ENCODE results near the gene PIK3CG.
A peak's percentile ranks its signal among the peaks of the same experiment; 100 is the strongest.
"Not testable (repeated sequence)": the region's sequence is repeated elsewhere in the genome, so short reads cannot be mapped to it uniquely, and the experiment has no call there.

The PIK3CG gene

GRCh38 chr7:106865130-106866041 is at the start of gene PIK3CG:
Gene PIK3CG (plus strand): TSS chr7:106865282. CDS start chr7:106867562, 2,280 bp downstream.
- no peak for DNase-seq

GRCh38 chr7:106817098-106817497 is 48.0 kb upstream of the PIK3CG start:
- no peak for DNase-seq

GRCh38 chr7:106818736-106819135 is 46.3 kb upstream of the PIK3CG start:
- DNase-seq, result no peak

GRCh38 chr7:106819546-106819945 is 45.5 kb upstream of the PIK3CG start:
- DNase-seq, result no peak

GRCh38 chr7:106820321-106821217 is 44.5 kb upstream of the PIK3CG start:
- DNase-seq, result no peak

GRCh38 chr7:106823631-106824030 is 41.5 kb upstream of the PIK3CG start:
- DNase-seq, result no peak

- DNase-seq, result no peak
Observed at GRCh38 chr7:106824458-106824857, 40.6 kb upstream of the PIK3CG start.

GRCh38 chr7:106827626-106828025 is 37.5 kb upstream of the PIK3CG start:
- DNase-seq, result no peak

- no peak for DNase-seq
Observed at GRCh38 chr7:106829496-106829895, 35.6 kb upstream of the PIK3CG start.

- not testable (repeated sequence) for DNase-seq
Observed at GRCh38 chr7:106830896-106831295, 34.2 kb upstream of the PIK3CG start.

GRCh38 chr7:106836816-106837215 is 28.3 kb upstream of the PIK3CG start:
- DNase-seq, result no peak

GRCh38 chr7:106839511-106839910 is 25.6 kb upstream of the PIK3CG start:
- DNase-seq, result no peak

- DNase-seq, result peak in 1 of 2 experiments; percentile 10
Observed at GRCh38 chr7:106840342-106840741, 24.7 kb upstream of the PIK3CG start.

- peak; percentile 69 to 86 for DNase-seq
Observed at GRCh38 chr7:106841896-106842390, 23.1 kb upstream of the PIK3CG start.

- no peak for DNase-seq
Observed at GRCh38 chr7:106844279-106844997, 20.6 kb upstream of the PIK3CG start.

GRCh38 chr7:106848049-106848448 is 17.0 kb upstream of the PIK3CG start:
- DNase-seq, result no peak

GRCh38 chr7:106848851-106849442 is 16.1 kb upstream of the PIK3CG start:
- DNase-seq, result no peak

GRCh38 chr7:106851632-106852031 is 13.4 kb upstream of the PIK3CG start:
- DNase-seq, result not testable (repeated sequence)

- DNase-seq, result no peak
Observed at GRCh38 chr7:106853250-106853908, 11.7 kb upstream of the PIK3CG start.

- DNase-seq, result no peak
Observed at GRCh38 chr7:106855540-106856132, 9.4 kb upstream of the PIK3CG start.

All from NCI-H446 (cell line).